Type B pancreatic cell (in vitro differentiated cells): ENCODE results near the gene SOX5. TPM values are rescaled to one million over a fixed set of nuclear protein-coding genes. Genes with fewer than 3 reads are reported as not detected.

Experiments used
- DNase-seq: peaks from one replicate; pipeline ENCODE4 v3.0.0; 2021; ENCODE audit warnings: mixed read lengths; ENCODE audit not compliant: unreplicated experiment; ENCODE audit errors: extremely low spot score
- H3K27ac Mint-ChIP-seq: 2 replicates; pipeline ENCODE4 v1.8.0; 2021; ENCODE audit warnings: mild to moderate bottlenecking, mixed read lengths
- H3K27me3 Mint-ChIP-seq: 2 replicates; pipeline ENCODE4 v1.8.0; 2021; ENCODE audit warnings: mixed read lengths
- H3K36me3 Mint-ChIP-seq: 2 replicates; pipeline ENCODE4 v1.8.0; 2021; ENCODE audit warnings: mixed read lengths
- H3K4me1 Mint-ChIP-seq: one replicate; pipeline ENCODE4 v1.8.0; 2021; ENCODE audit warnings: mixed read lengths; ENCODE audit not compliant: unreplicated experiment
- H3K4me3 Mint-ChIP-seq: 2 replicates; pipeline ENCODE4 v1.8.0; 2021; ENCODE audit warnings: mild to moderate bottlenecking, mixed read lengths
- H3K9me3 Mint-ChIP-seq: 2 replicates; pipeline ENCODE4 v1.8.0; 2021; ENCODE audit warnings: mixed read lengths
- total RNA-seq: library from RNA; stranded (reverse); gene quantifications from 2 replicates; pipeline ENCODE4 v1.2.1, GENCODE V29; 2021; ENCODE audit warnings: low replicate concordance
- TF ChIP-seq, protein P1 (sequence below): fragments of 200-600 bp; sonication (generic); conservative IDR thresholded peaks from 2 replicates; pipeline ENCODE4 v1.5.0; 2021; ENCODE audit warnings: antibody characterized with exemption, mild to moderate bottlenecking

Gene SOX5
- total RNA-seq, 1 donor from 2014 or later, result 32.8 TPM

- DNase-seq, result no peak
- Mint-ChIP-seq H3K27ac (no peak overlapping the region), H3K36me3 (peaks cover 10% of the 10 kb centered on the region), H3K9me3 (peaks cover 12% of the 10 kb centered on the region), H3K27me3 (peaks cover 4% of the 10 kb centered on the region), H3K4me1 (no peaks in the 10 kb centered on the region), H3K4me3 (no peak overlapping the region)
- TF ChIP-seq, protein P1, sequence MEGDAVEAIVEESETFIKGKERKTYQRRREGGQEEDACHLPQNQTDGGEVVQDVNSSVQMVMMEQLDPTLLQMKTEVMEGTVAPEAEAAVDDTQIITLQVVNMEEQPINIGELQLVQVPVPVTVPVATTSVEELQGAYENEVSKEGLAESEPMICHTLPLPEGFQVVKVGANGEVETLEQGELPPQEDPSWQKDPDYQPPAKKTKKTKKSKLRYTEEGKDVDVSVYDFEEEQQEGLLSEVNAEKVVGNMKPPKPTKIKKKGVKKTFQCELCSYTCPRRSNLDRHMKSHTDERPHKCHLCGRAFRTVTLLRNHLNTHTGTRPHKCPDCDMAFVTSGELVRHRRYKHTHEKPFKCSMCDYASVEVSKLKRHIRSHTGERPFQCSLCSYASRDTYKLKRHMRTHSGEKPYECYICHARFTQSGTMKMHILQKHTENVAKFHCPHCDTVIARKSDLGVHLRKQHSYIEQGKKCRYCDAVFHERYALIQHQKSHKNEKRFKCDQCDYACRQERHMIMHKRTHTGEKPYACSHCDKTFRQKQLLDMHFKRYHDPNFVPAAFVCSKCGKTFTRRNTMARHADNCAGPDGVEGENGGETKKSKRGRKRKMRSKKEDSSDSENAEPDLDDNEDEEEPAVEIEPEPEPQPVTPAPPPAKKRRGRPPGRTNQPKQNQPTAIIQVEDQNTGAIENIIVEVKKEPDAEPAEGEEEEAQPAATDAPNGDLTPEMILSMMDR, result no peak
Measured at GRCh38 chr12:23954332-23954731, 4.9 kb upstream of the SOX5 start.

DNA sequence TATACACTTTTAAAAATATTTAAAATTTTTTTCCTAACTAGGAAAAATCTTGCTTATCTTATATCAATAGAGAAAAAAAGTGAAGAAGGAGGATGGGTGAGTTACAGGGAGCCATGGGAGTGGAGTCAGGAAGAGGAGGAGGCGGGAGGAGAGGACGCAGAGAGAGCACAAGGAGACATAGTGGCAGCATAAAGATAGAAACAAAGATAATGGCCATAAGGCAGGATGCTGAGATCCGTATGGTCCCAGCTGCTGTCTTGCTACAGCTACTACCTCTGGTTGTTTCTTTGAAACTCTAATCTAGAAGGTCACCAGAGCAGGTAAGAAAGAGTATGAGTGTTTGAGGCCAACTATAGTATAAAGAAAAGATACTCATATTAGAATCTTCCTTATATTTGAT, 2.6 kb upstream of the SOX5 start:
- H3K9me3 Mint-ChIP-seq, result peaks cover 12% of the 10 kb centered on the region

GRCh38 chr12:23950775-23951451, 1.4 kb upstream of the SOX5 start:
- H3K9me3 Mint-ChIP-seq, result peaks cover 7% of the 10 kb centered on the region
- no peak for DNase-seq
- no peak overlapping the region for H3K4me3 Mint-ChIP-seq

More for the DNA sequence above, 2.6 kb upstream of the SOX5 start:
- no peak overlapping the region for H3K27ac Mint-ChIP-seq
- H3K4me1 Mint-ChIP-seq, result no peaks in the 10 kb centered on the region
- no peak overlapping the region for H3K4me3 Mint-ChIP-seq
- H3K36me3 Mint-ChIP-seq, result peaks cover 10% of the 10 kb centered on the region
- H3K27me3 Mint-ChIP-seq, result peaks cover 8% of the 10 kb centered on the region
- no peak for DNase-seq
- TF ChIP-seq, protein P1, result no peak

GRCh38 chr12:23950210-23950774, 822 bp upstream of the SOX5 start:
- Mint-ChIP-seq H3K4me3 (no peak overlapping the region), H3K36me3 (no peaks in the 10 kb centered on the region), H3K27me3 (peaks cover 12% of the 10 kb centered on the region), H3K9me3 (peaks cover under 1% of the 10 kb centered on the region), H3K27ac (no peak overlapping the region), H3K4me1 (no peaks in the 10 kb centered on the region)
- TF ChIP-seq, protein P1, result no peak
- no peak for DNase-seq

More at GRCh38 chr12:23950775-23951451, 1.4 kb upstream of the SOX5 start:
- peaks cover 6% of the 10 kb centered on the region for H3K36me3 Mint-ChIP-seq
- H3K4me1 Mint-ChIP-seq, result no peaks in the 10 kb centered on the region
- no peak overlapping the region for H3K27ac Mint-ChIP-seq
- TF ChIP-seq, protein P1, result peak; percentile 16
- H3K27me3 Mint-ChIP-seq, result peaks cover 12% of the 10 kb centered on the region

GRCh38 chr12:23948291-23948690, 1.2 kb downstream of the SOX5 start:
- DNase-seq, result no peak
- no peaks in the 10 kb centered on the region for H3K9me3 Mint-ChIP-seq
- no peak overlapping the region for H3K27ac Mint-ChIP-seq
- peaks cover 11% of the 10 kb centered on the region for H3K4me1 Mint-ChIP-seq
- H3K36me3 Mint-ChIP-seq, result no peaks in the 10 kb centered on the region
- TF ChIP-seq, protein P1, result no peak
- H3K27me3 Mint-ChIP-seq, result peaks cover 29% of the 10 kb centered on the region
- no peak overlapping the region for H3K4me3 Mint-ChIP-seq
